Liver (tissue), 10 donors: Measurements from ENCODE around the gene UBALD2. TPM values are rescaled to one million over a fixed set of nuclear protein-coding genes. Genes with fewer than 3 reads are reported as not detected.

Experiments used
- DNase-seq: peaks from one replicate; pipeline ENCODE4 v3.0.0-alpha.2; 2017; ENCODE audit warnings: low spot score
- H3K27ac ChIP-seq, 2 donors: one replicate each; pipeline ENCODE4 v1.7.0; 2013; ENCODE audit warnings: inconsistent platforms in 2 of 2, low read length in 2 of 2, control low read depth in 1 of 2, low read depth in 1 of 2, mild to moderate bottlenecking in 1 of 2
- H3K27me3 ChIP-seq, 4 donors: one replicate each; pipeline versions ENCODE4 v1.6.1 to v1.7.0; 2013; ENCODE audit warnings: low read length in 3 of 4, inconsistent platforms in 1 of 4, mild to moderate bottlenecking in 1 of 4, moderate library complexity in 1 of 4; ENCODE audit not compliant: control insufficient read depth in 4 of 4, insufficient read depth in 4 of 4
- H3K36me3 ChIP-seq, 4 donors: one replicate each; pipeline versions ENCODE4 v1.6.1 to v1.7.0; 2013; ENCODE audit warnings: low read length in 3 of 4, mild to moderate bottlenecking in 3 of 4, low read depth in 1 of 4, moderate library complexity in 1 of 4; ENCODE audit not compliant: control insufficient read depth in 4 of 4, insufficient read depth in 3 of 4
- H3K4me1 ChIP-seq, 4 donors: one replicate each; pipeline versions ENCODE4 v1.6.1 to v1.7.0; 2013; ENCODE audit warnings: low read length in 3 of 4, mild to moderate bottlenecking in 3 of 4, moderate library complexity in 1 of 4; ENCODE audit not compliant: control insufficient read depth in 4 of 4, insufficient read depth in 4 of 4
- H3K4me3 ChIP-seq, 3 donors: one replicate each; pipeline versions ENCODE4 v1.6.1 to v1.7.0; 2013; ENCODE audit warnings: low read length in 3 of 3, control low read depth in 1 of 3, low read depth in 1 of 3, mild to moderate bottlenecking in 1 of 3
- H3K9ac ChIP-seq, 2 donors: one replicate each; pipeline ENCODE4 v1.7.0; 2013; ENCODE audit warnings: low read length in 2 of 2, mild to moderate bottlenecking in 2 of 2, moderate library complexity in 2 of 2, control low read depth in 1 of 2, low read depth in 1 of 2
- H3K9me3 ChIP-seq, 4 donors: one replicate each; pipeline versions ENCODE4 v1.6.1 to v1.7.0; 2013; ENCODE audit warnings: low read length in 3 of 4; ENCODE audit not compliant: control insufficient read depth in 4 of 4
- EGR1 ChIP-seq, 2 donors: IDR thresholded peaks; 2 replicates each; pipeline ENCODE4 v1.6.1; 2016 to 2018; ENCODE audit warnings: antibody characterized with exemption in 2 of 2, low read depth in 2 of 2
- FOXA1 ChIP-seq: IDR thresholded peaks from 2 replicates; pipeline ENCODE4 v1.6.1; 2016; ENCODE audit warnings: antibody characterized with exemption
- FOXA2 ChIP-seq: IDR thresholded peaks from 2 replicates; pipeline ENCODE4 v1.6.1; 2016; ENCODE audit warnings: antibody characterized with exemption
- HNF4A ChIP-seq, 2 donors: conservative IDR thresholded peaks; 2 replicates each; pipeline ENCODE4 v1.6.1; 2016; ENCODE audit warnings: antibody characterized with exemption in 2 of 2, mild to moderate bottlenecking in 2 of 2
- HNF4G ChIP-seq: IDR thresholded peaks from 2 replicates; pipeline ENCODE4 v1.6.1; 2016; ENCODE audit warnings: antibody characterized with exemption
- NR2F2 ChIP-seq: IDR thresholded peaks from 2 replicates; pipeline ENCODE4 v1.6.1; 2016; ENCODE audit warnings: antibody characterized with exemption
- REST ChIP-seq: IDR thresholded peaks from 2 replicates; pipeline ENCODE4 v1.6.1; 2016; ENCODE audit warnings: antibody characterized with exemption, mild to moderate bottlenecking
- RXRA ChIP-seq, 2 donors: IDR thresholded peaks; 2 replicates each; pipeline ENCODE4 v1.6.1; 2017 to 2018; ENCODE audit warnings: antibody characterized with exemption in 2 of 2, mild to moderate bottlenecking in 1 of 2
- TAF1 ChIP-seq: conservative IDR thresholded peaks from 2 replicates; pipeline ENCODE4 v1.6.1; 2016; ENCODE audit warnings: antibody characterized with exemption, mild to moderate bottlenecking
- WGBS: extraction: QIAGEN DNeasy Blood & Tissue Kit; methylation state at CpG from one replicate; pipeline ENCODE4 v1.1.7; 2013; 5-methylcytosine and 5-hydroxymethylcytosine counted together
- polyA plus RNA-seq, 2 donors: library from polyadenylated mRNA; stranded (reverse) in 1 of 2; unstranded in 1 of 2; fragments of 200-250 nt in 1 of 2; fragments of >200 nt in 1 of 2; fragmentation: Nextera tagmentation in 1 of 2; extraction: Ambion mirVana in 1 of 2; gene quantifications; one replicate each; pipeline versions ENCODE4 v1.2.1 to v1.2.3, GENCODE V29; 2013 to 2015
- small RNA-seq: library from RNA; depleted of rRNA; stranded (forward); fragments of <200 nt; gene quantifications from one replicate; pipeline ENCODE3, GENCODE V24; 2014
- total RNA-seq, 2 donors: library from RNA; depleted of rRNA; stranded (reverse); fragments of >200 nt; gene quantifications; one replicate each; pipeline ENCODE4 v1.2.3, GENCODE V29; 2014
- TF ChIP-seq, protein P1 (sequence below): fragments of 150-350 bp; IDR thresholded peaks from 2 replicates; pipeline ENCODE4 v1.5.1; 2017; ENCODE audit warnings: improper control_type of control experiment, low read depth, low read length; ENCODE audit not compliant: missing input control
- donor health status: healthy.
- donor health status: healthy.
- donor health status: healthy.
- donor health status: healthy.
- donor health status: healthy.

The UBALD2 gene
- total and polyA plus RNA-seq, 4 donors = 1.4 to 6.5 (median 3.6) TPM

DNA sequence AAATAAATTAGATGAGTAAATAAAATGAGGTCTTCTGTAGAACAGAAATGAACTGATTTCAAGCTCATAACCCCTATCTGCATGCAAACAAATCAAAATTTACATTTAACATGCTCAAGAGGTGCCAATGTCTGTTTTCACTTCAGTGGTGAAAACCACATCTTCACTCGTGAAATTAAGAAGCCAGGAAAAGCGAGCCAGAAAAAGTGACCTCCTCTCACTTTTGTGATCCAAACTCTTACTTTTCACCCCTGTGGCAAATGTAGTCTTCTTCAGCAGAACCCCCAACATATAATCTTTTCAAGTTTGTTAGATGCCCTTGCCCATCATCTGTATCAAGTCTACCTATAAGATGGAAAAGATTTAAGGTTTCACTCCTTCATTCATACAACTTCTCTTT is 52.4 kb downstream of the UBALD2 start (continued):
- TF ChIP-seq, protein P1, sequence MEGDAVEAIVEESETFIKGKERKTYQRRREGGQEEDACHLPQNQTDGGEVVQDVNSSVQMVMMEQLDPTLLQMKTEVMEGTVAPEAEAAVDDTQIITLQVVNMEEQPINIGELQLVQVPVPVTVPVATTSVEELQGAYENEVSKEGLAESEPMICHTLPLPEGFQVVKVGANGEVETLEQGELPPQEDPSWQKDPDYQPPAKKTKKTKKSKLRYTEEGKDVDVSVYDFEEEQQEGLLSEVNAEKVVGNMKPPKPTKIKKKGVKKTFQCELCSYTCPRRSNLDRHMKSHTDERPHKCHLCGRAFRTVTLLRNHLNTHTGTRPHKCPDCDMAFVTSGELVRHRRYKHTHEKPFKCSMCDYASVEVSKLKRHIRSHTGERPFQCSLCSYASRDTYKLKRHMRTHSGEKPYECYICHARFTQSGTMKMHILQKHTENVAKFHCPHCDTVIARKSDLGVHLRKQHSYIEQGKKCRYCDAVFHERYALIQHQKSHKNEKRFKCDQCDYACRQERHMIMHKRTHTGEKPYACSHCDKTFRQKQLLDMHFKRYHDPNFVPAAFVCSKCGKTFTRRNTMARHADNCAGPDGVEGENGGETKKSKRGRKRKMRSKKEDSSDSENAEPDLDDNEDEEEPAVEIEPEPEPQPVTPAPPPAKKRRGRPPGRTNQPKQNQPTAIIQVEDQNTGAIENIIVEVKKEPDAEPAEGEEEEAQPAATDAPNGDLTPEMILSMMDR = no peak
- TF ChIP-seq RXRA (IDR thresholded peaks at IDR 0.05) (no peak), TAF1 (no peak)

DNA sequence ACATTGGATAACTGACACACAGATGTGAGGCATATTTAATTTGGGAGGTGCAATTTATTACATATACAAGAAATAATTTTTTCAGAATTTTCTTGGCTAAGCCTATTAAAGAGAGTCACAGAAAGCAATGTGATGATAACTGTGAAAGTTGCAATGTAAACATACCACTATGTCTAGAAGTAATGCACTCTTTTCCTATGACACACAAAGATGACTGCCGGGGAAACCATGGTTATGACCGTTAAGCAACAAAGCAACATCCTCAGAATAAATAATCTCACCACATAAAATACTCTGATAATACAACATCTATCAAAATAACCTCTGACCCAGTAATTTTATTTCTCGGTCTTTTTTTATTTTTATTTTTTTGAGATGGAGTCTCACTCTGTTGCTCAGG is 53.4 kb downstream of the UBALD2 start:
- H3K9me3 ChIP-seq = no peaks in the 10 kb centered on the region
- H3K27me3 ChIP-seq = no peaks in the 10 kb centered on the region
- no peak for DNase-seq
- H3K9ac ChIP-seq = no peak overlapping the region
- TF ChIP-seq FOXA1 (no peak), EGR1 (IDR thresholded peaks at IDR 0.05; ENCODE audit: low read depth in 2 of 2) (no peak), HNF4A (conservative IDR thresholded peaks at IDR 0.05) (no peak), HNF4G (no peak), NR2F2 (no peak), FOXA2 (no peak), REST (no peak)
- TF ChIP-seq, protein P1 = no peak
- H3K36me3 ChIP-seq = peaks cover 2 to 27% (median 19%) of the 10 kb centered on the region in 4 donors
- H3K4me1 ChIP-seq = no peaks in the 10 kb centered on the region
- H3K27ac ChIP-seq = no peak overlapping the region
- WGBS = 96% methylated on average over 3 of the region's 3 CpGs
- no peak overlapping the region for H3K4me3 ChIP-seq

Small RNAs within 50 kb of the gene (small RNA-seq; reads per million reads assigned to genes)
- not detected for gene RF00019

Other genes with a start within 250 kb of the UBALD2 start
- gene EVPL, start 238.0 kb upstream of the UBALD2 start, total RNA-seq = under 1 TPM in 1 of 2 donors, not detected in 1; 0.33 TPM
- under 1 TPM; 0.03 to 0.21 TPM for gene EVPL, start 238.0 kb upstream of the UBALD2 start, polyA plus RNA-seq
- gene SRP68, start 192.8 kb upstream of the UBALD2 start, total RNA-seq = 10 to 100 TPM; 22.4 to 36.7 TPM
- 10 to 100 TPM; 17.7 to 34.9 TPM for gene SRP68, start 192.8 kb upstream of the UBALD2 start, polyA plus RNA-seq
- gene GALR2, start 190.6 kb upstream of the UBALD2 start, total RNA-seq = under 1 TPM in 1 of 2 donors, not detected in 1; 0.08 TPM
- gene GALR2, start 190.6 kb upstream of the UBALD2 start, polyA plus RNA-seq = under 1 TPM; 0.14 to 0.22 TPM
- gene ZACN, start 186.2 kb upstream of the UBALD2 start, total RNA-seq = not detected
- gene ZACN, start 186.2 kb upstream of the UBALD2 start, polyA plus RNA-seq = 1 to 10 TPM in 1 of 2 donors, under 1 TPM in 1; 0.35 to 1.9 TPM
- gene EXOC7, start 161.6 kb upstream of the UBALD2 start, total RNA-seq = 10 to 100 TPM; 45.3 to 64.8 TPM
- 10 to 100 TPM; 28.0 to 31.1 TPM for gene EXOC7, start 161.6 kb upstream of the UBALD2 start, polyA plus RNA-seq
- 1 to 10 TPM in 1 of 2 donors, under 1 TPM in 1; under 0.01 to 1.5 TPM for gene FOXJ1, start 124.1 kb upstream of the UBALD2 start, total RNA-seq
- not detected for gene FOXJ1, start 124.1 kb upstream of the UBALD2 start, polyA plus RNA-seq
- gene RNF157, start 24.9 kb upstream of the UBALD2 start, total RNA-seq = 1 to 10 TPM in 1 of 2 donors, under 1 TPM in 1; 0.42 to 2.9 TPM
- gene RNF157, start 24.9 kb upstream of the UBALD2 start, polyA plus RNA-seq = under 1 TPM; 0.50 to 0.82 TPM
- gene QRICH2, start 42.9 kb downstream of the UBALD2 start, total RNA-seq = 1 to 10 TPM in 1 of 2 donors, under 1 TPM in 1; 0.56 to 6.1 TPM
- gene QRICH2, start 42.9 kb downstream of the UBALD2 start, polyA plus RNA-seq = under 1 TPM; 0.67 TPM
- 10 to 100 TPM; 21.4 to 78.1 TPM for gene PRPSAP1, start 88.6 kb downstream of the UBALD2 start, total RNA-seq
- 10 to 100 TPM; 33.9 to 71.3 TPM for gene PRPSAP1, start 88.6 kb downstream of the UBALD2 start, polyA plus RNA-seq
- gene SPHK1, start 119.3 kb downstream of the UBALD2 start, total RNA-seq = 10 to 100 TPM in 1 of 2 donors, under 1 TPM in 1; 0.92 to 11.4 TPM
- gene SPHK1, start 119.3 kb downstream of the UBALD2 start, polyA plus RNA-seq = 1 to 10 TPM in 1 of 2 donors, under 1 TPM in 1; 0.89 to 1.3 TPM
- gene UBE2O, start 187.8 kb downstream of the UBALD2 start, total RNA-seq = 10 to 100 TPM; 13.1 to 71.5 TPM
- 1 to 10 TPM; 3.3 to 5.4 TPM for gene UBE2O, start 187.8 kb downstream of the UBALD2 start, polyA plus RNA-seq
- gene AANAT, start 202.3 kb downstream of the UBALD2 start, total RNA-seq = not detected
- gene AANAT, start 202.3 kb downstream of the UBALD2 start, polyA plus RNA-seq = not detected
- 1 to 10 TPM; 3.6 to 6.7 TPM for gene RHBDF2, start 236.1 kb downstream of the UBALD2 start, total RNA-seq
- gene RHBDF2, start 236.1 kb downstream of the UBALD2 start, polyA plus RNA-seq = 1 to 10 TPM; 2.9 to 5.6 TPM